Measurements from ENCODE around the gene ARVCF.
A peak's percentile ranks its signal among the peaks of the same experiment; 100 is the strongest.

ARVCF gene

DNA sequence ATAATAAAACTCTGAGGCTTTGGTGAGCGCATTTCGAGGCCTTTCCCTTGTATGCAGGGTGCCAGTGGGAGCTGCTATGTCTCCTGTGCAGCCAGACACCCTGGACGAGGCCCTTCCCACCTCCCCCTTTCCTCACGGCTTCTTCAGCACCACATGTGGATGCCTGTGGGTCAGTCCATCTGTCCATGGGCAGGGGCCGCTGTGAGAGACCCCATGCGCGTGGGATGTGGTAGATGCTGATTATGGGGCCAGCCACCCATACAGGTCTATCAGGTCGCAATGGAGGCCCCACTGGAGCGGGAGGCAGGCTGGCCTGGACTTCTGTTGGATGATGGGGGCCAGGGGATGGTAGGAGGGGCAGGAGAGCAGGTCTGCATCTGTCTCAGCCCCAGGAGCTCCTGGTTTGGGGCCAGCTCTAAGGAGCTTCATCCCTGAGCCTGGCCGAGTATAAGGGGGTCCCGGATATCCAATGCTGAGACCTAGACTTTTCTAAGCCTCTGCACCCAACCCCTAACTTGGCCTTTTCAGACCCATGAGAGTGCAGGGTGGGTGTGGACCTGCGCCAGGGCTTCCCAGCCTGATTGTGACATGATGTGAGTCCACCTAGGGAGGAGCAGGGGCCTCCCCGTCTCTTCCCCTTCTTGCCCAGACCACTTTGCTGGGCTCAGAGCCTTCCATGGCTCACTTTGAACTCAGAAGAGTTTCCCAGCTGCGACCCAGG is 49.4 kb upstream of the ARVCF start:
- POLR2A ChIA-PET = interaction anchor here (1.3 kb wide), 1 partner anchor 46 kb away, joined by 4 read pairs; no protein-coding TSS in a partner anchor
- CTCF ChIA-PET = no interaction called here
- Histone ChIP-seq H3K36me3 (ENCODE audit: control insufficient read depth in 2 of 2, insufficient read depth in 1 of 2, low read length in 2 of 2) (peaks cover 0 to 28% of the 10 kb centered on the region in 2 experiments; a peak in 1 of 3 replicates), H3K4me1 (ENCODE audit: control insufficient read depth, insufficient read depth, low read length) (no peaks in the 10 kb centered on the region), H3K9me3 (ENCODE audit: control insufficient read depth, insufficient read depth, low read depth, low read length) (no peaks in the 10 kb centered on the region), H3K27ac (ENCODE audit: extremely low read depth, low read depth, low read length) (no peak overlapping the region), H3K4me3 (ENCODE audit: low read depth, low read length) (no peak overlapping the region)
- no peak for TF ChIP-seq WT1 (tag by site-specific recombination; IDR thresholded peaks at IDR 0.05)
- TF ChIP-seq, protein P1, sequence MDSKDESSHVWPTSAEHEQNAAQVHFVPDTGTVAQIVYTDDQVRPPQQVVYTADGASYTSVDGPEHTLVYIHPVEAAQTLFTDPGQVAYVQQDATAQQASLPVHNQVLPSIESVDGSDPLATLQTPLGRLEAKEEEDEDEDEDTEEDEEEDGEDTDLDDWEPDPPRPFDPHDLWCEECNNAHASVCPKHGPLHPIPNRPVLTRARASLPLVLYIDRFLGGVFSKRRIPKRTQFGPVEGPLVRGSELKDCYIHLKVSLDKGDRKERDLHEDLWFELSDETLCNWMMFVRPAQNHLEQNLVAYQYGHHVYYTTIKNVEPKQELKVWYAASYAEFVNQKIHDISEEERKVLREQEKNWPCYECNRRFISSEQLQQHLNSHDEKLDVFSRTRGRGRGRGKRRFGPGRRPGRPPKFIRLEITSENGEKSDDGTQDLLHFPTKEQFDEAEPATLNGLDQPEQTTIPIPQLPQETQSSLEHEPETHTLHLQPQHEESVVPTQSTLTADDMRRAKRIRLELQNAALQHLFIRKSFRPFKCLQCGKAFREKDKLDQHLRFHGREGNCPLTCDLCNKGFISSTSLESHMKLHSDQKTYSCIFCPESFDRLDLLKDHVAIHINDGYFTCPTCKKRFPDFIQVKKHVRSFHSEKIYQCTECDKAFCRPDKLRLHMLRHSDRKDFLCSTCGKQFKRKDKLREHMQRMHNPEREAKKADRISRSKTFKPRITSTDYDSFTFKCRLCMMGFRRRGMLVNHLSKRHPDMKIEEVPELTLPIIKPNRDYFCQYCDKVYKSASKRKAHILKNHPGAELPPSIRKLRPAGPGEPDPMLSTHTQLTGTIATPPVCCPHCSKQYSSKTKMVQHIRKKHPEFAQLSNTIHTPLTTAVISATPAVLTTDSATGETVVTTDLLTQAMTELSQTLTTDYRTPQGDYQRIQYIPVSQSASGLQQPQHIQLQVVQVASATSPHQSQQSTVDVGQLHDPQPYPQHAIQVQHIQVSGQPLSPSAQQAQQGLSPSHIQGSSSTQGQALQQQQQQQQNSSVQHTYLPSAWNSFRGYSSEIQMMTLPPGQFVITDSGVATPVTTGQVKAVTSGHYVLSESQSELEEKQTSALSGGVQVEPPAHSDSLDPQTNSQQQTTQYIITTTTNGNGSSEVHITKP (tag by site-specific recombination; IDR thresholded peaks at IDR 0.05) = peak; percentile 63
- no peak for TF ChIP-seq ZSCAN23 (tag by site-specific recombination; IDR thresholded peaks at IDR 0.05)

DNA sequence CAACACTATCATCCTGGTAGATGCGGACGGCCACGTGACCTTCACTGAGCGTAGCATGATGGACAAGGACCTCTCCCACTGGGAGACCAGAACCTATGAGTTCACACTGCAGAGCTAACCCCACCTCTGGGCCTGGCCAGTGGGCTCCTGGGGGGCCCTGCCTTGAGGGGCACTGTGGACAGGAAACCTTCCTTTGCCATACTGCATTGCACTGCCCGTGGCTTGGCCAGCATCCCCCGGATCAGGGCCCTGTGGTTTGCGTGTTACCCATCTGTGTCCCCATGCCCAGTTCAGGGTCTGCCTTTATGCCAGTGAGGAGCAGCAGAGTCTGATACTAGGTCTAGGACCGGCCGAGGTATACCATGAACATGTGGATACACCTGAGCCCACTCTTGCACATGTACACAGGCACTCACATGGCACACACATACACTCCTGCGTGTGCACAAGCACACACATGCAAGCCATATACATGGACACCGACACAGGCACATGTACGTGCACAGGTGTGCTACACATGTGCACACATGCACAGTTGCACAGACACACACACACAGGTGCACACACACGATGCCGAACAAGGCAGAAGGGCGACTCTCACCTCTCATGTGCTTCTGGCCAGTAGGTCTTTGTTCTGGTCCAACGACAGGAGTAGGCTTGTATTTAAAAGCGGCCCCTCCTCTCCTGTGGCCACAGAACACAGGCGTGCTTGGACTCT is 48.1 kb upstream of the ARVCF start:
- H3K4me1 ChIP-seq (ENCODE audit: control insufficient read depth, insufficient read depth, low read length) = no peaks in the 10 kb centered on the region
- H3K27ac ChIP-seq (ENCODE audit: extremely low read depth, low read depth, low read length) = no peak overlapping the region
- H3K4me3 ChIP-seq (ENCODE audit: low read depth, low read length) = no peak overlapping the region
- TF ChIP-seq, protein P2, sequence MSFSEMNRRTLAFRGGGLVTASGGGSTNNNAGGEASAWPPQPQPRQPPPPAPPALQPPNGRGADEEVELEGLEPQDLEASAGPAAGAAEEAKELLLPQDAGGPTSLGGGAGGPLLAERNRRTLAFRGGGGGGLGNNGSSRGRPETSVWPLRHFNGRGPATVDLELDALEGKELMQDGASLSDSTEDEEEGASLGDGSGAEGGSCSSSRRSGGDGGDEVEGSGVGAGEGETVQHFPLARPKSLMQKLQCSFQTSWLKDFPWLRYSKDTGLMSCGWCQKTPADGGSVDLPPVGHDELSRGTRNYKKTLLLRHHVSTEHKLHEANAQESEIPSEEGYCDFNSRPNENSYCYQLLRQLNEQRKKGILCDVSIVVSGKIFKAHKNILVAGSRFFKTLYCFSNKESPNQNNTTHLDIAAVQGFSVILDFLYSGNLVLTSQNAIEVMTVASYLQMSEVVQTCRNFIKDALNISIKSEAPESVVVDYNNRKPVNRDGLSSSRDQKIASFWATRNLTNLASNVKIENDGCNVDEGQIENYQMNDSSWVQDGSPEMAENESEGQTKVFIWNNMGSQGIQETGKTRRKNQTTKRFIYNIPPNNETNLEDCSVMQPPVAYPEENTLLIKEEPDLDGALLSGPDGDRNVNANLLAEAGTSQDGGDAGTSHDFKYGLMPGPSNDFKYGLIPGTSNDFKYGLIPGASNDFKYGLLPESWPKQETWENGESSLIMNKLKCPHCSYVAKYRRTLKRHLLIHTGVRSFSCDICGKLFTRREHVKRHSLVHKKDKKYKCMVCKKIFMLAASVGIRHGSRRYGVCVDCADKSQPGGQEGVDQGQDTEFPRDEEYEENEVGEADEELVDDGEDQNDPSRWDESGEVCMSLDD (tag by site-specific recombination; IDR thresholded peaks at IDR 0.05) = no peak
- no peak for TF ChIP-seq ZBTB21 (tag by site-specific recombination; IDR thresholded peaks at IDR 0.05)
- TF ChIP-seq RBAK (tag by site-specific recombination; IDR thresholded peaks at IDR 0.05) = no peak
- TF ChIP-seq, protein P3, sequence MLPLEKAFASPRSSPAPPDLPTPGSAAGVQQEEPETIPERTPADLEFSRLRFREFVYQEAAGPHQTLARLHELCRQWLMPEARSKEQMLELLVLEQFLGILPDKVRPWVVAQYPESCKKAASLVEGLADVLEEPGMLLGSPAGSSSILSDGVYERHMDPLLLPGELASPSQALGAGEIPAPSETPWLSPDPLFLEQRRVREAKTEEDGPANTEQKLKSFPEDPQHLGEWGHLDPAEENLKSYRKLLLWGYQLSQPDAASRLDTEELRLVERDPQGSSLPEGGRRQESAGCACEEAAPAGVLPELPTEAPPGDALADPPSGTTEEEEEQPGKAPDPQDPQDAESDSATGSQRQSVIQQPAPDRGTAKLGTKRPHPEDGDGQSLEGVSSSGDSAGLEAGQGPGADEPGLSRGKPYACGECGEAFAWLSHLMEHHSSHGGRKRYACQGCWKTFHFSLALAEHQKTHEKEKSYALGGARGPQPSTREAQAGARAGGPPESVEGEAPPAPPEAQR (tag by site-specific recombination; IDR thresholded peaks at IDR 0.05) = no peak
- no peak for TF ChIP-seq ZFP37 (tag by site-specific recombination; IDR thresholded peaks at IDR 0.05)
- TF ChIP-seq ZNF184 (tag by site-specific recombination; IDR thresholded peaks at IDR 0.05) = no peak
- no peaks in the 10 kb centered on the region for H3K9me3 ChIP-seq (ENCODE audit: control insufficient read depth, insufficient read depth, low read depth, low read length)
- ChIA-PET POLR2A (no interaction called here), CTCF (no interaction called here)
- peaks cover 0 to 29% of the 10 kb centered on the region in 2 experiments; a peak in 1 of 3 replicates for H3K36me3 ChIP-seq (ENCODE audit: control insufficient read depth in 2 of 2, insufficient read depth in 1 of 2, low read length in 2 of 2)

DNA sequence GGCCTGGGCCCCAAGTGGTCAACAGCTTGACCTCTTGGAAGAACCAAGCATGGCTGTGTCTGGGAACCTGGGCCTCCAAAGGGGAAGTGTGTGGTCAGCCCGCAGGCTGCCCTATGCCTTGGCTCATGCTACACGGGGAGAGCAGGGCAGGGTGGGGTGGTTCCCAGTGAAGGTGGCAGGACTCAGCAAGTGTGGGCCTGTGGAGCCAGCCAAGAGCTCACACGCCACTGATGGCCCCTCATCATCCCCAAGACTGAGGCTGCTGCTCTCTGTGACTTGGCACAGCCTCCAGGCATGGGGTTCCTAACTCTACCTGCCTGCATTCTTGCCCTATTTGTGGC is 47.5 kb upstream of the ARVCF start:
- CTCF ChIA-PET = no interaction called here
- POLR2A ChIA-PET = no interaction called here
- H3K4me3 ChIP-seq (ENCODE audit: low read depth, low read length) = no peak overlapping the region
- H3K9me3 ChIP-seq (ENCODE audit: control insufficient read depth, insufficient read depth, low read depth, low read length) = no peaks in the 10 kb centered on the region
- H3K36me3 ChIP-seq (ENCODE audit: control insufficient read depth in 2 of 2, insufficient read depth in 1 of 2, low read length in 2 of 2) = peaks cover 0 to 33% of the 10 kb centered on the region in 2 experiments; a peak in 1 of 3 replicates
- H3K4me1 ChIP-seq (ENCODE audit: control insufficient read depth, insufficient read depth, low read length) = no peaks in the 10 kb centered on the region
- no peak overlapping the region for H3K27ac ChIP-seq (ENCODE audit: extremely low read depth, low read depth, low read length)
- no peak for TF ChIP-seq ZNF776 (tag by site-specific recombination; IDR thresholded peaks at IDR 0.05; ENCODE audit: borderline replicate concordance)
- no peak for TF ChIP-seq ZNF670 (tag by site-specific recombination; IDR thresholded peaks at IDR 0.05; ENCODE audit: low read depth)
- TF ChIP-seq ZNF391 (tag by site-specific recombination; IDR thresholded peaks at IDR 0.05; ENCODE audit: borderline replicate concordance, low read depth) = no peak
- no peak for TF ChIP-seq ZNF184 (tag by site-specific recombination; IDR thresholded peaks at IDR 0.05)
- TF ChIP-seq, protein P4, sequence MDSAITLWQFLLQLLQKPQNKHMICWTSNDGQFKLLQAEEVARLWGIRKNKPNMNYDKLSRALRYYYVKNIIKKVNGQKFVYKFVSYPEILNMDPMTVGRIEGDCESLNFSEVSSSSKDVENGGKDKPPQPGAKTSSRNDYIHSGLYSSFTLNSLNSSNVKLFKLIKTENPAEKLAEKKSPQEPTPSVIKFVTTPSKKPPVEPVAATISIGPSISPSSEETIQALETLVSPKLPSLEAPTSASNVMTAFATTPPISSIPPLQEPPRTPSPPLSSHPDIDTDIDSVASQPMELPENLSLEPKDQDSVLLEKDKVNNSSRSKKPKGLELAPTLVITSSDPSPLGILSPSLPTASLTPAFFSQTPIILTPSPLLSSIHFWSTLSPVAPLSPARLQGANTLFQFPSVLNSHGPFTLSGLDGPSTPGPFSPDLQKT (IDR thresholded peaks at IDR 0.05; ENCODE audit: borderline replicate concordance, low read depth, low read length) = no peak
- TF ChIP-seq, protein P5, sequence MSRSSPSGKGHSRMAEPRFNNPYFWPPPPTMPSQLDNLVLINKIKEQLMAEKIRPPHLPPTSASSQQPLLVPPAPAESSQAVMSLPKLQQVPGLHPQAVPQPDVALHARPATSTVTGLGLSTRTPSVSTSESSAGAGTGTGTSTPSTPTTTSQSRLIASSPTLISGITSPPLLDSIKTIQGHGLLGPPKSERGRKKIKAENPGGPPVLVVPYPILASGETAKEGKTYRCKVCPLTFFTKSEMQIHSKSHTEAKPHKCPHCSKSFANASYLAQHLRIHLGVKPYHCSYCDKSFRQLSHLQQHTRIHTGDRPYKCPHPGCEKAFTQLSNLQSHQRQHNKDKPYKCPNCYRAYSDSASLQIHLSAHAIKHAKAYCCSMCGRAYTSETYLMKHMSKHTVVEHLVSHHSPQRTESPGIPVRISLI (tag by site-specific recombination; IDR thresholded peaks at IDR 0.05) = no peak
- TF ChIP-seq, protein P6, sequence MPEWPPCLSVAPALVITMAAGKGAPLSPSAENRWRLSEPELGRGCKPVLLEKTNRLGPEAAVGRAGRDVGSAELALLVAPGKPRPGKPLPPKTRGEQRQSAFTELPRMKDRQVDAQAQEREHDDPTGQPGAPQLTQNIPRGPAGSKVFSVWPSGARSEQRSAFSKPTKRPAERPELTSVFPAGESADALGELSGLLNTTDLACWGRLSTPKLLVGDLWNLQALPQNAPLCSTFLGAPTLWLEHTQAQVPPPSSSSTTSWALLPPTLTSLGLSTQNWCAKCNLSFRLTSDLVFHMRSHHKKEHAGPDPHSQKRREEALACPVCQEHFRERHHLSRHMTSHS (tag by site-specific recombination; IDR thresholded peaks at IDR 0.05) = no peak
- no peak for TF ChIP-seq ZNF121 (tag by site-specific recombination; IDR thresholded peaks at IDR 0.05)
- TF ChIP-seq ZNF768 (tag by site-specific recombination; IDR thresholded peaks at IDR 0.05) = no peak
